HepG2 (cell line): ENCODE data around the gene FAM124A. TPM values are rescaled to one million over a fixed set of nuclear protein-coding genes. Genes with fewer than 3 reads are reported as not detected.

ENCODE experiments used
- ATAC-seq: fragments of 200-7000 bp; cut with Tn5 transposase; 3 replicates; pipeline ENCODE4 v1.9.1; 2020; ENCODE audit warnings: mild to moderate bottlenecking, moderate library complexity
- BruUV-seq: library from RNA; stranded (reverse); fragments of 400-500 nt; replicated peaks from 2 replicates; lab custom pipeline; 2021; lab: Mats Ljungman, UMichigan
- CTCF ChIA-PET: fragments of 300-600 bp; formaldehyde crosslinking; extraction: SDS; loops from one replicate; lab custom pipeline; 2021; ENCODE audit warnings: low total read pairs, inconsistent platforms, low intra/inter-chr PET ratio; lab: Yijun Ruan, JAX
- POLR2A ChIA-PET: fragments of 350-600 bp; sonication (Branson Sonifier 250); formaldehyde crosslinking; loops from one replicate; lab custom pipeline; 2020; ENCODE audit warnings: antibody characterized with exemption, inconsistent platforms; lab: Yijun Ruan, JAX
- DNase-seq: peaks from one replicate; pipeline ENCODE4 v3.0.0-alpha.2; 2015; ENCODE audit warnings: low spot score
- FAIRE-seq: peaks from 3 replicates; lab custom pipeline; 2011; peaks lifted over from hg19 to GRCh38; lab: Jason Lieb, UNC
- H2AFZ ChIP-seq: one replicate; pipeline ENCODE4 v1.6.1; 2011; ENCODE audit warnings: low read length, inconsistent platforms
- H3K27ac ChIP-seq: fragments of 300-600 bp; 3 replicates; pipeline ENCODE4 v1.8.0; 2011; ENCODE audit warnings: mixed run types, mild to moderate bottlenecking, mixed read lengths, low read length, inconsistent platforms; ENCODE audit not compliant: insufficient read depth; ENCODE audit errors: extremely low read length
- H3K27me3 ChIP-seq, 2 experiments: fragments of 200-600 bp in 1 of 2; 2 replicates in 1 of 2; 3 replicates in 1 of 2; pipeline versions ENCODE4 v1.6.0 to v1.8.0; 2011; ENCODE audit warnings: low read length in 2 of 2, mild to moderate bottlenecking in 2 of 2, moderate library complexity in 2 of 2, inconsistent platforms in 1 of 2; ENCODE audit not compliant: insufficient read depth in 2 of 2, control insufficient read depth in 1 of 2
- H3K36me3 ChIP-seq, 2 experiments: fragments of 200-600 bp in 1 of 2; replicated peaks in 1 of 2; 2 replicates in 1 of 2; 3 replicates in 1 of 2; pipeline versions ENCODE4 v1.5.1 to v1.8.0; 2011; ENCODE audit warnings: low read length in 2 of 2, inconsistent platforms in 1 of 2; ENCODE audit not compliant: insufficient read depth in 2 of 2, control insufficient read depth in 1 of 2
- H3K4me1 ChIP-seq: 2 replicates; pipeline ENCODE4 v1.5.1; 2012; ENCODE audit warnings: low read length, inconsistent platforms; ENCODE audit not compliant: insufficient read depth
- H3K4me2 ChIP-seq: 2 replicates; pipeline ENCODE4 v1.6.0; 2011; ENCODE audit warnings: low read depth, low read length, inconsistent platforms
- H3K4me3 ChIP-seq, 3 experiments: fragments of 200-600 bp in 1 of 3; sonication (generic), shearing (Covaris generic) in 1 of 3; replicated peaks in 1 of 3; 2 replicates each; pipeline ENCODE4 v1.5.1; 2011 to 2016; ENCODE audit warnings: low read length in 3 of 3, inconsistent platforms in 2 of 3, low read depth in 2 of 3, mild to moderate bottlenecking in 2 of 3, control low read depth in 1 of 3, mixed read lengths in 1 of 3; ENCODE audit not compliant: insufficient read depth in 1 of 3
- H3K79me2 ChIP-seq: one replicate; pipeline ENCODE4 v1.6.1; 2011; ENCODE audit warnings: low read length, inconsistent platforms; ENCODE audit not compliant: insufficient read depth
- H3K9ac ChIP-seq: 2 replicates; pipeline ENCODE4 v1.6.0; 2011; ENCODE audit warnings: mild to moderate bottlenecking, low read depth, low read length, inconsistent platforms; ENCODE audit not compliant: insufficient read depth
- H3K9me3 ChIP-seq: 2 replicates; pipeline ENCODE4 v1.5.1; 2012; ENCODE audit warnings: mild to moderate bottlenecking, low read length
- H4K20me1 ChIP-seq: 2 replicates; pipeline ENCODE4 v1.6.0; 2011; ENCODE audit warnings: inconsistent platforms, mild to moderate bottlenecking, low read length, moderate library complexity; ENCODE audit not compliant: insufficient read depth
- MBD4 ChIP-seq: IDR thresholded peaks from 2 replicates; pipeline ENCODE4 v1.6.1; 2012; ENCODE audit warnings: low read length, inconsistent platforms, borderline replicate concordance
- NKX3-1 ChIP-seq: sonication (generic); formaldehyde crosslinking; IDR thresholded peaks from 2 replicates; pipeline ENCODE4 v1.5.0; 2020; ENCODE audit warnings: missing genetic modification reagents
- RNF2 ChIP-seq: fragments of 450-650 bp; conservative IDR thresholded peaks from 2 replicates; pipeline ENCODE4 v1.6.1; 2016; ENCODE audit warnings: low read depth
- TOE1 ChIP-seq: sonication (generic); formaldehyde crosslinking; IDR thresholded peaks from 2 replicates; pipeline ENCODE4 v1.4.0; 2020; ENCODE audit warnings: mild to moderate bottlenecking, missing genetic modification reagents
- ZFX ChIP-seq: sonication (generic); formaldehyde crosslinking; IDR thresholded peaks from 2 replicates; pipeline ENCODE4 v1.4.0; 2020; ENCODE audit warnings: mild to moderate bottlenecking, low read depth, missing genetic modification reagents, moderate library complexity
- ZNF768 ChIP-seq: sonication (generic); formaldehyde crosslinking; IDR thresholded peaks from 2 replicates; pipeline ENCODE4 v1.4.0; 2020; ENCODE audit warnings: missing genetic modification reagents
- WGBS: methylation state at CpG from one replicate; pipeline ENCODE4 v1.1.6; 2017; ENCODE audit warnings: low lambda C conversion rate; 5-methylcytosine and 5-hydroxymethylcytosine counted together
- in situ Hi-C: cut with HindIII; loops from 2 replicates; pipeline ENCODE4 v1.10.0; 2017; ENCODE audit warnings: low pct_unique_long_range_greater_than_20kb; ENCODE audit not compliant: extremely low pct_ligation_motif_present
- intact Hi-C: fragments of 100-400 bp; cut with micrococcal nuclease; formaldehyde crosslinking; loops from one replicate; pipeline ENCODE4 v1.10.0; 2022; ENCODE audit not compliant: unreplicated experiment
- polyA plus RNA-seq, 8 experiments: library from polyadenylated mRNA; depleted of rRNA in 3 of 8; stranded (reverse) in 7 of 8; unstranded in 1 of 8; fragments of >200 nt; fragmentation: Illumina TruSeq in 4 of 8; extraction: Trizol in 4 of 8; gene quantifications; 2 replicates each; pipeline versions ENCODE4 v1.2.1 to v1.2.3, GENCODE V29; 2011 to 2016; ENCODE audit warnings: low read depth in 4 of 8, missing spikeins in 1 of 8, mixed read lengths in 1 of 8; ENCODE audit not compliant: insufficient read depth in 1 of 8
- total RNA-seq, 5 experiments: library from RNA; depleted of rRNA; stranded (reverse); fragments of >200 nt; fragmentation: Illumina TruSeq; extraction: Trizol; gene quantifications; 2 replicates each; pipeline ENCODE4 v1.2.3, GENCODE V29; 2016; ENCODE audit warnings: low read depth in 1 of 5
- TF ChIP-seq, protein P1 (sequence below): sonication (generic); formaldehyde crosslinking; IDR thresholded peaks from 2 replicates; pipeline ENCODE4 v1.4.0; 2020; ENCODE audit warnings: missing genetic modification reagents

Gene FAM124A
- total and polyA plus RNA-seq, 2 of the 13 experiments (the other 11 are each of a cell fraction or from before 2014, with no cell fraction given) = not detected

DNA sequence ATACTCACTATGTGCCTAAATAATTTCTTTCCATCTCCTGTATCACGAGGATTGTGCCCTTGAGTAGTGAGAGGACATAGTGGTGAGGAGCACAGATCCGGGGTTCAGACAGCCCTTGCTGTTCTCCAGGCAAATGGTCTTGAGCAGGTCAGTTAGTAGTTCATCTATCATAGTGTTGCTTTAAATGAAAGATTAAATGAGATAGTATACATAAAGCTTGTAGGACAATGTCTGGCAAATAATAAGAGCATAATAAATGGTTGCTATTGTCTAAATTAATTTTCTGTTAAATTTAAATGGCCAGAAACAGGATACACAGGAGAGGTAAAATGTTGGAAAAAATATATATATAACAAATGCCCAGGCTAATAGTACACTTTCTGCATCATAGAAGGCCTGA, 23.4 kb downstream of the FAM124A start:
- WGBS = 3% methylated on average over 2 of the region's 2 CpGs
- in situ Hi-C loops = no loop called here
- POLR2A ChIA-PET = no interaction called here
- TF ChIP-seq ZNF768 (CRISPR knock-in tag) (no peak), RNF2 (no peak), TOE1 (no peak), NKX3-1 (CRISPR knock-in tag) (no peak), MBD4 (no peak), ZFX (CRISPR knock-in tag) (no peak)
- TF ChIP-seq, protein P1, sequence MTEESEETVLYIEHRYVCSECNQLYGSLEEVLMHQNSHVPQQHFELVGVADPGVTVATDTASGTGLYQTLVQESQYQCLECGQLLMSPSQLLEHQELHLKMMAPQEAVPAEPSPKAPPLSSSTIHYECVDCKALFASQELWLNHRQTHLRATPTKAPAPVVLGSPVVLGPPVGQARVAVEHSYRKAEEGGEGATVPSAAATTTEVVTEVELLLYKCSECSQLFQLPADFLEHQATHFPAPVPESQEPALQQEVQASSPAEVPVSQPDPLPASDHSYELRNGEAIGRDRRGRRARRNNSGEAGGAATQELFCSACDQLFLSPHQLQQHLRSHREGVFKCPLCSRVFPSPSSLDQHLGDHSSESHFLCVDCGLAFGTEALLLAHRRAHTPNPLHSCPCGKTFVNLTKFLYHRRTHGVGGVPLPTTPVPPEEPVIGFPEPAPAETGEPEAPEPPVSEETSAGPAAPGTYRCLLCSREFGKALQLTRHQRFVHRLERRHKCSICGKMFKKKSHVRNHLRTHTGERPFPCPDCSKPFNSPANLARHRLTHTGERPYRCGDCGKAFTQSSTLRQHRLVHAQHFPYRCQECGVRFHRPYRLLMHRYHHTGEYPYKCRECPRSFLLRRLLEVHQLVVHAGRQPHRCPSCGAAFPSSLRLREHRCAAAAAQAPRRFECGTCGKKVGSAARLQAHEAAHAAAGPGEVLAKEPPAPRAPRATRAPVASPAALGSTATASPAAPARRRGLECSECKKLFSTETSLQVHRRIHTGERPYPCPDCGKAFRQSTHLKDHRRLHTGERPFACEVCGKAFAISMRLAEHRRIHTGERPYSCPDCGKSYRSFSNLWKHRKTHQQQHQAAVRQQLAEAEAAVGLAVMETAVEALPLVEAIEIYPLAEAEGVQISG (CRISPR knock-in tag) = no peak
- TF ChIP-seq, all 625 proteins: peak for 0
- CTCF ChIA-PET = no interaction called here
- Histone ChIP-seq H3K4me2 (no peak overlapping the region), H3K4me1 (no peaks in the 10 kb centered on the region), H3K79me2 (no peaks in the 10 kb centered on the region), H3K9ac (no peak overlapping the region), H3K9me3 (no peaks in the 10 kb centered on the region), H2AFZ (no peak overlapping the region), H3K27ac (no peak overlapping the region), H3K36me3 (no peaks in the 10 kb centered on the region), H3K4me3 (no peak overlapping the region), H4K20me1 (no peaks in the 10 kb centered on the region), H3K27me3 (peaks cover 7 to 46% of the 10 kb centered on the region in 2 experiments; a peak in 3 of 5 replicates)
- no peak for DNase-seq
- intact Hi-C loops = no loop called here
- no peak for FAIRE-seq
- BruUV-seq = no TSS peak
- no peak for ATAC-seq
